PC-9 (cell line): ENCODE data around the gene KIN.

ENCODE experiments used
- CTCF ChIP-seq: fragments of 200-600 bp; sonication (generic); conservative IDR thresholded peaks from 2 replicates; pipeline ENCODE4 v1.6.1; 2017; ENCODE audit warnings: mixed run types, antibody characterized with exemption, mild to moderate bottlenecking, moderate library complexity
- EZH2 ChIP-seq: fragments of 200-600 bp; sonication (generic); IDR thresholded peaks from 2 replicates; pipeline ENCODE4 v1.8.0; 2017; ENCODE audit warnings: antibody characterized with exemption, low read depth

DNA sequence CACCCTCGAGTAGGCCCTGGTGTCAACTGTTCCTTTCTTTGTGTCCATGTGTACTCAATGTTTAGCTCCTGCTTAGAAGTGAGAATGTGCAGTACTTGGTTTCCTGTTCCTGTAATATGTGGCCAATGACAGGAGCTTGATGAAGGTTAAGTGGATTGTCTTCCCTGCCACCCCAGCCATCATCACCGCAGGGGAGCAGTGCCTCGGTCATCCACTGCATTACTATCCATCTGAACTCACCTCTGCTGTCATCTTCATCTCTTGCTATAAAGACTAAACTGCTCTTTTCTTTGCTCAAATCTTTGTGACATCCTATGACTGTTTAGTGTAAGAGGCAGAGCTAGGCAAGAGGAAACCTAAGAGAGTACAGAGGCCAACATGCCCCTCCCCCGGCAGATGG lies 69.1 kb downstream of the KIN start:
- no peak for TF ChIP-seq CTCF
- TF ChIP-seq EZH2: no peak
